HFFc6 (cell line): Measurements from ENCODE around the gene TPO. TPM values are rescaled to one million over a fixed set of nuclear protein-coding genes. Genes with fewer than 3 reads are reported as not detected.

Experiments
- DNase-seq: peaks from one replicate; pipeline ENCODE4 v3.0.0-alpha.2; 2018
- H3K27ac Mint-ChIP-seq: 2 replicates; pipeline ENCODE4 v1.8.0; 2020; ENCODE audit warnings: mild to moderate bottlenecking, mixed read lengths
- H3K27me3 Mint-ChIP-seq: 2 replicates; pipeline ENCODE4 v1.8.0; 2021; ENCODE audit warnings: mild to moderate bottlenecking, moderate library complexity, mixed read lengths; ENCODE audit not compliant: insufficient read depth
- H3K36me3 Mint-ChIP-seq: 2 replicates; pipeline ENCODE4 v1.8.0; 2021; ENCODE audit warnings: low read depth, mixed read lengths
- H3K4me1 Mint-ChIP-seq: 2 replicates; pipeline ENCODE4 v1.8.0; 2020; ENCODE audit warnings: low read depth, mixed read lengths
- H3K4me3 Mint-ChIP-seq: 2 replicates; pipeline ENCODE4 v1.8.0; 2020; ENCODE audit warnings: mild to moderate bottlenecking, moderate library complexity, mixed read lengths
- H3K9me3 Mint-ChIP-seq: 2 replicates; pipeline ENCODE4 v1.8.0; 2020; ENCODE audit warnings: mild to moderate bottlenecking, mixed read lengths
- CTCF ChIP-seq: fragments of 200-600 bp; sonication (generic); IDR thresholded peaks from 2 replicates; pipeline ENCODE4 v1.5.0; 2021; ENCODE audit warnings: antibody characterized with exemption, mild to moderate bottlenecking
- total RNA-seq, 6 experiments: library from RNA; stranded (reverse); fragmentation: NEBNext Ultra II Directional; extraction: Animal tissue kit (Norgen Biotek cat#: 25700); gene quantifications; 2 replicates in 1 of 6; 3 replicates in 5 of 6; pipeline ENCODE4 v1.2.3, GENCODE V29; 2021

Gene TPO
- total RNA-seq, 6 experiments from 2014 or later, result not detected

- peaks cover 55% of the 10 kb centered on the region for H3K9me3 Mint-ChIP-seq
- no peak overlapping the region for H3K4me3 Mint-ChIP-seq
- DNase-seq, result no peak
- no peak overlapping the region for H3K27ac Mint-ChIP-seq
- peaks cover 4% of the 10 kb centered on the region for H3K27me3 Mint-ChIP-seq
- no peak for TF ChIP-seq CTCF
- H3K4me1 Mint-ChIP-seq, result no peaks in the 10 kb centered on the region
- no peaks in the 10 kb centered on the region for H3K36me3 Mint-ChIP-seq
These were observed 2.2 kb downstream of the TPO start for GRCh38 chr2:1415501-1415900.

- no peak overlapping the region for H3K27ac Mint-ChIP-seq
- H3K36me3 Mint-ChIP-seq, result no peaks in the 10 kb centered on the region
- H3K4me3 Mint-ChIP-seq, result no peak overlapping the region
These were observed 5.3 kb downstream of the TPO start for GRCh38 chr2:1418566-1418965.

GRCh38 chr2:1420746-1421480, 7.7 kb downstream of the TPO start:
- Mint-ChIP-seq H3K27me3 (no peaks in the 10 kb centered on the region; the same call in 1 of the 2 replicates), H3K27ac (no peak overlapping the region), H3K4me1 (no peaks in the 10 kb centered on the region), H3K9me3 (peaks cover 45% of the 10 kb centered on the region), H3K4me3 (no peak overlapping the region), H3K36me3 (no peaks in the 10 kb centered on the region)
- TF ChIP-seq CTCF, result no peak
- no peak for DNase-seq

More at GRCh38 chr2:1418566-1418965, 5.3 kb downstream of the TPO start:
- no peak for TF ChIP-seq CTCF
- no peaks in the 10 kb centered on the region for H3K4me1 Mint-ChIP-seq
- no peaks in the 10 kb centered on the region; the same call in 1 of the 2 replicates for H3K27me3 Mint-ChIP-seq
- no peak for DNase-seq
- H3K9me3 Mint-ChIP-seq, result peaks cover 43% of the 10 kb centered on the region

GRCh38 chr2:1421731-1422130, 8.5 kb downstream of the TPO start:
- H3K27me3 Mint-ChIP-seq, result no peaks in the 10 kb centered on the region; the same call in 1 of the 2 replicates
- H3K4me1 Mint-ChIP-seq, result no peaks in the 10 kb centered on the region
- H3K4me3 Mint-ChIP-seq, result no peak overlapping the region
- DNase-seq, result no peak
- no peak overlapping the region for H3K27ac Mint-ChIP-seq
- no peak for TF ChIP-seq CTCF
- H3K36me3 Mint-ChIP-seq, result no peaks in the 10 kb centered on the region
- peaks cover 38% of the 10 kb centered on the region for H3K9me3 Mint-ChIP-seq

- Mint-ChIP-seq H3K9me3 (peaks cover 41% of the 10 kb centered on the region), H3K4me3 (no peak overlapping the region), H3K27ac (no peak overlapping the region), H3K4me1 (no peaks in the 10 kb centered on the region), H3K27me3 (no peaks in the 10 kb centered on the region; the same call in none of the 2 replicates), H3K36me3 (no peaks in the 10 kb centered on the region)
- no peak for TF ChIP-seq CTCF
- no peak for DNase-seq
These were observed 8.9 kb downstream of the TPO start for GRCh38 chr2:1422131-1422530.
